ENCODE data around the gene DOC2B. TPM values are rescaled to one million over a fixed set of nuclear protein-coding genes. Genes with fewer than 3 reads are reported as not detected.

DOC2B gene
- total and polyA plus RNA-seq, 2 of the 13 experiments (the other 11 are each of a cell fraction or from before 2014, with no cell fraction given), result 0.09 to 0.22 TPM

DNA sequence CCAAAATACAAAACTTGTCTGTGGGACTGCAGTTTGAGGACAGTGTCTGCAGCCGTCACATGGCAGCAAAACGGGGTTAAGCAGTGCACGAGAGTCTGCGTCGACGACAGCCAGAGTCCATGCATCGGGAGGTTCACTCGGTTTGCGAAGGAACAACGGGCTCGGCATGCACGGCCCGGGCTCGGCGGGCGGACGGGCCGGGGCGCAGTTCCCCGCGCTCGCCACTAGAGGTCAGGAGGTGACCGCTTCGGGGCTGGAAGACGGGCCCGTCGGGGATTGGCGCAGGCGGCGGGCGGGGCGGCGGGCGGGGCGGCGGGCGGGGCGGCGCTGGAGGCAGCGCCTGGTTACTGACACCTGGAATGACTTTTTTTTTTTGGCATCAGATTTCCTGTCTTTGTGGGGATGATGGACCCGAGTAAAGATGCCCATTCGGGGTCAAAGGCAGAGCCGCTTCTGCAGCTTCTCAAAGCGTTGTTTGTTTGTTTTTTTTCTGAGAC is 37.6 kb downstream of the DOC2B start (continued):
- TF ChIP-seq, protein P1, sequence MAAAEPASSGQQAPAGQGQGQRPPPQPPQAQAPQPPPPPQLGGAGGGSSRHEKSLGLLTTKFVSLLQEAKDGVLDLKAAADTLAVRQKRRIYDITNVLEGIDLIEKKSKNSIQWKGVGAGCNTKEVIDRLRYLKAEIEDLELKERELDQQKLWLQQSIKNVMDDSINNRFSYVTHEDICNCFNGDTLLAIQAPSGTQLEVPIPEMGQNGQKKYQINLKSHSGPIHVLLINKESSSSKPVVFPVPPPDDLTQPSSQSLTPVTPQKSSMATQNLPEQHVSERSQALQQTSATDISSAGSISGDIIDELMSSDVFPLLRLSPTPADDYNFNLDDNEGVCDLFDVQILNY (CRISPR knock-in tag; conservative IDR thresholded peaks at IDR 0.05), result no peak
- 0 out of 2 replicates have a peak, but pooled peaks have one; percentile 11 for TF ChIP-seq ZNF263 (CRISPR knock-in tag; IDR thresholded peaks at IDR 0.05)
- TF ChIP-seq NCOA2 (CRISPR knock-in tag; IDR thresholded peaks at IDR 0.05), result 0 out of 2 replicates have a peak, but pooled peaks have one; percentile 20
- no peak for TF ChIP-seq ISX (CRISPR knock-in tag; conservative IDR thresholded peaks at IDR 0.05)
- TF ChIP-seq SMAD1 (CRISPR knock-in tag; IDR thresholded peaks at IDR 0.05; ENCODE audit: borderline replicate concordance, low read depth), result no peak
- no peak for TF ChIP-seq ZNF749 (CRISPR knock-in tag; IDR thresholded peaks at IDR 0.05; ENCODE audit: borderline replicate concordance)
- TF ChIP-seq ZNF264 (CRISPR knock-in tag; IDR thresholded peaks at IDR 0.05), result no peak
- no peak for TF ChIP-seq ATRX (CRISPR knock-in tag; IDR thresholded peaks at IDR 0.05; ENCODE audit: borderline replicate concordance)
- TF ChIP-seq, protein P2, sequence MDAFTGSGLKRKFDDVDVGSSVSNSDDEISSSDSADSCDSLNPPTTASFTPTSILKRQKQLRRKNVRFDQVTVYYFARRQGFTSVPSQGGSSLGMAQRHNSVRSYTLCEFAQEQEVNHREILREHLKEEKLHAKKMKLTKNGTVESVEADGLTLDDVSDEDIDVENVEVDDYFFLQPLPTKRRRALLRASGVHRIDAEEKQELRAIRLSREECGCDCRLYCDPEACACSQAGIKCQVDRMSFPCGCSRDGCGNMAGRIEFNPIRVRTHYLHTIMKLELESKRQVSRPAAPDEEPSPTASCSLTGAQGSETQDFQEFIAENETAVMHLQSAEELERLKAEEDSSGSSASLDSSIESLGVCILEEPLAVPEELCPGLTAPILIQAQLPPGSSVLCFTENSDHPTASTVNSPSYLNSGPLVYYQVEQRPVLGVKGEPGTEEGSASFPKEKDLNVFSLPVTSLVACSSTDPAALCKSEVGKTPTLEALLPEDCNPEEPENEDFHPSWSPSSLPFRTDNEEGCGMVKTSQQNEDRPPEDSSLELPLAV (CRISPR knock-in tag; conservative IDR thresholded peaks at IDR 0.05; ENCODE audit: low read depth), result no peak
- TF ChIP-seq, protein P3, sequence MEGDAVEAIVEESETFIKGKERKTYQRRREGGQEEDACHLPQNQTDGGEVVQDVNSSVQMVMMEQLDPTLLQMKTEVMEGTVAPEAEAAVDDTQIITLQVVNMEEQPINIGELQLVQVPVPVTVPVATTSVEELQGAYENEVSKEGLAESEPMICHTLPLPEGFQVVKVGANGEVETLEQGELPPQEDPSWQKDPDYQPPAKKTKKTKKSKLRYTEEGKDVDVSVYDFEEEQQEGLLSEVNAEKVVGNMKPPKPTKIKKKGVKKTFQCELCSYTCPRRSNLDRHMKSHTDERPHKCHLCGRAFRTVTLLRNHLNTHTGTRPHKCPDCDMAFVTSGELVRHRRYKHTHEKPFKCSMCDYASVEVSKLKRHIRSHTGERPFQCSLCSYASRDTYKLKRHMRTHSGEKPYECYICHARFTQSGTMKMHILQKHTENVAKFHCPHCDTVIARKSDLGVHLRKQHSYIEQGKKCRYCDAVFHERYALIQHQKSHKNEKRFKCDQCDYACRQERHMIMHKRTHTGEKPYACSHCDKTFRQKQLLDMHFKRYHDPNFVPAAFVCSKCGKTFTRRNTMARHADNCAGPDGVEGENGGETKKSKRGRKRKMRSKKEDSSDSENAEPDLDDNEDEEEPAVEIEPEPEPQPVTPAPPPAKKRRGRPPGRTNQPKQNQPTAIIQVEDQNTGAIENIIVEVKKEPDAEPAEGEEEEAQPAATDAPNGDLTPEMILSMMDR (CRISPR knock-in tag; IDR thresholded peaks at IDR 0.05), result peak; percentile 91
- TF ChIP-seq KLF12 (CRISPR knock-in tag; IDR thresholded peaks at IDR 0.05; ENCODE audit: borderline replicate concordance), result no peak
- no peak for TF ChIP-seq TBX3 (IDR thresholded peaks at IDR 0.05; ENCODE audit: borderline replicate concordance)
- TF ChIP-seq PLRG1 (conservative IDR thresholded peaks at IDR 0.05), result no peak
- TF ChIP-seq ZNF251 (CRISPR knock-in tag; IDR thresholded peaks at IDR 0.05), result no peak
- TF ChIP-seq ZNF850 (CRISPR knock-in tag; conservative IDR thresholded peaks at IDR 0.05), result no peak
- TF ChIP-seq, protein P4, sequence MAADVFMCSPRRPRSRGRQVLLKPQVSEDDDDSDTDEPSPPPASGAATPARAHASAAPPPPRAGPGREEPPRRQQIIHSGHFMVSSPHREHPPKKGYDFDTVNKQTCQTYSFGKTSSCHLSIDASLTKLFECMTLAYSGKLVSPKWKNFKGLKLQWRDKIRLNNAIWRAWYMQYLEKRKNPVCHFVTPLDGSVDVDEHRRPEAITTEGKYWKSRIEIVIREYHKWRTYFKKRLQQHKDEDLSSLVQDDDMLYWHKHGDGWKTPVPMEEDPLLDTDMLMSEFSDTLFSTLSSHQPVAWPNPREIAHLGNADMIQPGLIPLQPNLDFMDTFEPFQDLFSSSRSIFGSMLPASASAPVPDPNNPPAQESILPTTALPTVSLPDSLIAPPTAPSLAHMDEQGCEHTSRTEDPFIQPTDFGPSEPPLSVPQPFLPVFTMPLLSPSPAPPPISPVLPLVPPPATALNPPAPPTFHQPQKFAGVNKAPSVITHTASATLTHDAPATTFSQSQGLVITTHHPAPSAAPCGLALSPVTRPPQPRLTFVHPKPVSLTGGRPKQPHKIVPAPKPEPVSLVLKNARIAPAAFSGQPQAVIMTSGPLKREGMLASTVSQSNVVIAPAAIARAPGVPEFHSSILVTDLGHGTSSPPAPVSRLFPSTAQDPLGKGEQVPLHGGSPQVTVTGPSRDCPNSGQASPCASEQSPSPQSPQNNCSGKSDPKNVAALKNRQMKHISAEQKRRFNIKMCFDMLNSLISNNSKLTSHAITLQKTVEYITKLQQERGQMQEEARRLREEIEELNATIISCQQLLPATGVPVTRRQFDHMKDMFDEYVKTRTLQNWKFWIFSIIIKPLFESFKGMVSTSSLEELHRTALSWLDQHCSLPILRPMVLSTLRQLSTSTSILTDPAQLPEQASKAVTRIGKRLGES (CRISPR knock-in tag; IDR thresholded peaks at IDR 0.05; ENCODE audit: borderline replicate concordance), result no peak
- TF ChIP-seq ZNF629 (CRISPR knock-in tag; conservative IDR thresholded peaks at IDR 0.05), result no peak
- TF ChIP-seq ZNF292 (CRISPR knock-in tag; IDR thresholded peaks at IDR 0.05; ENCODE audit: borderline replicate concordance, low read depth), result no peak
- no peak for TF ChIP-seq ZNF652 (CRISPR knock-in tag; IDR thresholded peaks at IDR 0.05; ENCODE audit: borderline replicate concordance, low read depth)
- TF ChIP-seq, protein P5, sequence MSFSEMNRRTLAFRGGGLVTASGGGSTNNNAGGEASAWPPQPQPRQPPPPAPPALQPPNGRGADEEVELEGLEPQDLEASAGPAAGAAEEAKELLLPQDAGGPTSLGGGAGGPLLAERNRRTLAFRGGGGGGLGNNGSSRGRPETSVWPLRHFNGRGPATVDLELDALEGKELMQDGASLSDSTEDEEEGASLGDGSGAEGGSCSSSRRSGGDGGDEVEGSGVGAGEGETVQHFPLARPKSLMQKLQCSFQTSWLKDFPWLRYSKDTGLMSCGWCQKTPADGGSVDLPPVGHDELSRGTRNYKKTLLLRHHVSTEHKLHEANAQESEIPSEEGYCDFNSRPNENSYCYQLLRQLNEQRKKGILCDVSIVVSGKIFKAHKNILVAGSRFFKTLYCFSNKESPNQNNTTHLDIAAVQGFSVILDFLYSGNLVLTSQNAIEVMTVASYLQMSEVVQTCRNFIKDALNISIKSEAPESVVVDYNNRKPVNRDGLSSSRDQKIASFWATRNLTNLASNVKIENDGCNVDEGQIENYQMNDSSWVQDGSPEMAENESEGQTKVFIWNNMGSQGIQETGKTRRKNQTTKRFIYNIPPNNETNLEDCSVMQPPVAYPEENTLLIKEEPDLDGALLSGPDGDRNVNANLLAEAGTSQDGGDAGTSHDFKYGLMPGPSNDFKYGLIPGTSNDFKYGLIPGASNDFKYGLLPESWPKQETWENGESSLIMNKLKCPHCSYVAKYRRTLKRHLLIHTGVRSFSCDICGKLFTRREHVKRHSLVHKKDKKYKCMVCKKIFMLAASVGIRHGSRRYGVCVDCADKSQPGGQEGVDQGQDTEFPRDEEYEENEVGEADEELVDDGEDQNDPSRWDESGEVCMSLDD (CRISPR knock-in tag; IDR thresholded peaks at IDR 0.05; ENCODE audit: borderline replicate concordance), result no peak

All from HepG2 (cell line).